Endothelial cell (in vitro differentiated cells): ENCODE results near the gene REL. TPM values are rescaled to one million over a fixed set of nuclear protein-coding genes. Genes with fewer than 3 reads are reported as not detected.
A peak's percentile ranks its signal among the peaks of the same experiment; 100 is the strongest.

ENCODE experiments used
- DNase-seq: peaks from one replicate; pipeline ENCODE4 v3.0.0; 2021; ENCODE audit warnings: low spot score
- H3K27ac Mint-ChIP-seq: one replicate; pipeline ENCODE4 v1.8.0; 2021; ENCODE audit warnings: mixed read lengths, inconsistent platforms; ENCODE audit not compliant: unreplicated experiment
- H3K27me3 Mint-ChIP-seq: one replicate; pipeline ENCODE4 v1.8.0; 2021; ENCODE audit warnings: mild to moderate bottlenecking, moderate library complexity, mixed read lengths, inconsistent platforms; ENCODE audit not compliant: unreplicated experiment
- H3K36me3 Mint-ChIP-seq: one replicate; pipeline ENCODE4 v1.8.0; 2021; ENCODE audit warnings: mild to moderate bottlenecking, low read depth, mixed read lengths, inconsistent platforms; ENCODE audit not compliant: unreplicated experiment
- H3K4me1 Mint-ChIP-seq: one replicate; pipeline ENCODE4 v1.8.0; 2021; ENCODE audit warnings: mild to moderate bottlenecking, mixed read lengths, inconsistent platforms; ENCODE audit not compliant: unreplicated experiment
- H3K4me3 Mint-ChIP-seq: one replicate; pipeline ENCODE4 v1.8.0; 2021; ENCODE audit warnings: mild to moderate bottlenecking, mixed read lengths, inconsistent platforms; ENCODE audit not compliant: unreplicated experiment
- H3K9me3 Mint-ChIP-seq: one replicate; pipeline ENCODE4 v1.8.0; 2021; ENCODE audit warnings: mixed read lengths, inconsistent platforms; ENCODE audit not compliant: unreplicated experiment
- CTCF ChIP-seq: fragments of 200-600 bp; sonication (generic); IDR thresholded peaks from one replicate; pipeline ENCODE4 v1.5.0; 2021; ENCODE audit warnings: antibody characterized with exemption; ENCODE audit not compliant: unreplicated experiment
- long read RNA-seq: library from polyadenylated mRNA; unstranded; transcript quantifications from one replicate; pipeline ENCODE4 v2.0.0, GENCODE V29; 2020; ENCODE audit not compliant: unreplicated experiment
- total RNA-seq: library from RNA; stranded (reverse); fragmentation: NEBNext Ultra II Directional; extraction: Animal tissue kit (Norgen Biotek cat#: 25700); gene quantifications from one replicate; pipeline ENCODE4 v1.2.1, GENCODE V29; 2021; ENCODE audit not compliant: unreplicated experiment

REL gene
- total RNA-seq: 16.4 TPM
- long read RNA-seq, partial matches to known transcripts: 7 of 8 reads
- long read RNA-seq, other reads (novel, unspliced or antisense): 0 of 8 reads

GRCh38 chr2:60881047-60881932 lies at the start of gene REL:
TSS of gene REL (plus strand) at chr2:60881574. CDS start at chr2:60881841, 267 bp downstream.
- peak within 1 kb of the TSS; percentile 98 for H3K4me3 Mint-ChIP-seq
- DNase-seq: peak; percentile 88

GRCh38 chr2:60831921-60832320 lies 49.5 kb upstream of the REL start:
- TF ChIP-seq CTCF: no peak
- Mint-ChIP-seq H3K27ac (no peak overlapping the region), H3K36me3 (no peaks in the 10 kb centered on the region), H3K4me3 (no peak overlapping the region), H3K9me3 (no peaks in the 10 kb centered on the region), H3K27me3 (peaks cover 15% of the 10 kb centered on the region), H3K4me1 (peaks cover 14% of the 10 kb centered on the region)
- no peak for DNase-seq

More at GRCh38 chr2:60881047-60881932, at the start of gene REL:
- Mint-ChIP-seq H3K4me1 (peaks cover 26% of the 10 kb centered on the region), H3K36me3 (peaks cover 4% of the 10 kb centered on the region), H3K9me3 (no peaks in the 10 kb centered on the region), H3K27ac (peak within 1 kb of the TSS; percentile 94), H3K27me3 (peaks cover 4% of the 10 kb centered on the region)
- no peak for TF ChIP-seq CTCF

- Mint-ChIP-seq H3K36me3 (no peaks in the 10 kb centered on the region), H3K4me3 (no peak overlapping the region), H3K27ac (no peak overlapping the region), H3K9me3 (no peaks in the 10 kb centered on the region), H3K27me3 (peaks cover 15% of the 10 kb centered on the region), H3K4me1 (peaks cover 14% of the 10 kb centered on the region)
- no peak for DNase-seq
- TF ChIP-seq CTCF: no peak
Measured at GRCh38 chr2:60832621-60833020, 48.8 kb upstream of the REL start.

GRCh38 chr2:60834270-60834717 lies 47.1 kb upstream of the REL start:
- Mint-ChIP-seq H3K27ac (no peak overlapping the region), H3K36me3 (no peaks in the 10 kb centered on the region), H3K27me3 (peaks cover 15% of the 10 kb centered on the region), H3K4me3 (no peak overlapping the region), H3K4me1 (peaks cover 14% of the 10 kb centered on the region), H3K9me3 (no peaks in the 10 kb centered on the region)
- TF ChIP-seq CTCF: no peak
- DNase-seq: no peak

- Mint-ChIP-seq H3K4me3 (no peak overlapping the region), H3K4me1 (peaks cover 14% of the 10 kb centered on the region), H3K27ac (no peak overlapping the region), H3K36me3 (no peaks in the 10 kb centered on the region), H3K27me3 (peaks cover 11% of the 10 kb centered on the region), H3K9me3 (no peaks in the 10 kb centered on the region)
- TF ChIP-seq CTCF: no peak
- DNase-seq: no peak
Measured at GRCh38 chr2:60836491-60836890, 44.9 kb upstream of the REL start.
